Astrocyte (in vitro differentiated cells and primary cell): ENCODE results near the gene CA10.

ENCODE experiments used
- CTCF ChIP-seq: IDR thresholded peaks from 2 replicates; pipeline ENCODE4 v1.5.1; 2011; ENCODE audit warnings: low read depth, mild to moderate bottlenecking, inconsistent platforms, low read length, moderate library complexity; ENCODE audit not compliant: insufficient read depth
- EZH2 ChIP-seq: IDR thresholded peaks from 2 replicates; pipeline ENCODE4 v1.6.1; 2012; ENCODE audit warnings: mild to moderate bottlenecking, low read length, inconsistent platforms; ENCODE audit not compliant: insufficient read depth

GRCh38 chr17:51971121-51971520, 187.4 kb downstream of the CA10 start:
- TF ChIP-seq CTCF (no peak), EZH2 (no peak)
